Activated CD4-positive, alpha-beta T cell treated with anti-CD3 and anti-CD28 coated beads, Interleukin-2, amount 10 ng/mL, durations not matched to agents 7 days and 5 days (primary cell): ENCODE data around the gene GMCL1. TPM values are rescaled to one million over a fixed set of nuclear protein-coding genes. Genes with fewer than 3 reads are reported as not detected.
"Not testable (repeated sequence)": the region's sequence is repeated elsewhere in the genome, so short reads cannot be mapped to it uniquely, and the experiment has no call there.

Experiments
- CTCF ChIA-PET: fragments of 350-600 bp; sonication (Branson Sonifier 250); formaldehyde crosslinking; loops from one replicate; lab custom pipeline; 2021; ENCODE audit warnings: antibody characterized with exemption; lab: Charles Lee
- POLR2A ChIA-PET: fragments of 350-600 bp; sonication (Branson Sonifier 250); formaldehyde crosslinking; loops from one replicate; lab custom pipeline; 2021; ENCODE audit warnings: antibody characterized with exemption; lab: Charles Lee
- DNase-seq: peaks from one replicate; pipeline ENCODE4 v3.0.0-alpha.2; 2020
- H3K27ac Mint-ChIP-seq: one replicate; pipeline ENCODE4 v1.8.0; 2021; ENCODE audit warnings: mild to moderate bottlenecking, moderate library complexity, mixed read lengths
- H3K27me3 Mint-ChIP-seq: one replicate; pipeline ENCODE4 v1.8.0; 2021; ENCODE audit warnings: mixed read lengths
- H3K36me3 Mint-ChIP-seq: one replicate; pipeline ENCODE4 v1.8.0; 2021; ENCODE audit warnings: low read depth, mixed read lengths
- H3K4me1 Mint-ChIP-seq: one replicate; pipeline ENCODE4 v1.8.0; 2021; ENCODE audit warnings: mixed read lengths
- H3K4me3 Mint-ChIP-seq: one replicate; pipeline ENCODE4 v1.8.0; 2021; ENCODE audit warnings: mild to moderate bottlenecking, moderate library complexity, mixed read lengths
- H3K9me3 Mint-ChIP-seq: one replicate; pipeline ENCODE4 v1.8.0; 2021; ENCODE audit warnings: mixed read lengths
- total RNA-seq, 2 experiments: library from RNA; stranded (reverse); gene quantifications; one replicate each; pipeline ENCODE4 v1.2.3, GENCODE V29; 2021

Gene GMCL1
- total RNA-seq, 2 experiments from 2014 or later: 19.4 to 24.9 TPM

DNA sequence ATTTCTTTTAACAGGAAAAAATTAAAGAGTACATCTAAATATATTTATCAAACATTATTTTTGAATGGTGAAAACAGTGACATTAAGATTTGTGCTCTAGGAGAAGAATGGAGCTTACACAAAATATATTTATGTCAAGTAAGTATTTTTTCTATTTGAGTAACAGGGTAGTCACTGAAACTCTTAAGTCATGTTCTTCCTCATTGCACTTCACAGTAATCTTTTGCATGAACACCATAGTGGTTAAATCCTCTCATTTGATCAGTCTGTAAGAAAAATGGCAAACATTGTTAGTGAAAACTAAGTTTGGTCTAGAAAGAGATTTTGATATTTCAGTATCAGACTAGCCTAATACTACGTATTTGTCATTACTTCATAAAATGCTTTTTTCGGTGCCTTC is 8.1 kb downstream of the GMCL1 start:
- no peak overlapping the region for H3K4me3 Mint-ChIP-seq
- H3K27me3 Mint-ChIP-seq: no peaks in the 10 kb centered on the region
- ChIA-PET CTCF (no interaction called here), POLR2A (interaction anchor here (0.7 kb wide), 1 partner anchor 154 kb away, joined by 3 read pairs; no protein-coding TSS in a partner anchor)
- no peak for DNase-seq
- H3K36me3 Mint-ChIP-seq: peaks cover 48% of the 10 kb centered on the region
- no peak overlapping the region for H3K27ac Mint-ChIP-seq
- no peaks in the 10 kb centered on the region for H3K9me3 Mint-ChIP-seq
- H3K4me1 Mint-ChIP-seq: peaks cover 40% of the 10 kb centered on the region

- POLR2A ChIA-PET: no interaction called here
- H3K27me3 Mint-ChIP-seq: no peaks in the 10 kb centered on the region
- CTCF ChIA-PET: no interaction called here
- peaks cover 44% of the 10 kb centered on the region for H3K36me3 Mint-ChIP-seq
- no peak overlapping the region for H3K4me3 Mint-ChIP-seq
- no peaks in the 10 kb centered on the region for H3K9me3 Mint-ChIP-seq
- no peaks in the 10 kb centered on the region for H3K4me1 Mint-ChIP-seq
- no peak for DNase-seq
- no peak overlapping the region for H3K27ac Mint-ChIP-seq
Observed at GRCh38 chr2:69843993-69844392, 14.5 kb downstream of the GMCL1 start.

GRCh38 chr2:69844560-69844959 is 15.1 kb downstream of the GMCL1 start:
- ChIA-PET CTCF (no interaction called here), POLR2A (no interaction called here)
- H3K27ac Mint-ChIP-seq: no peak overlapping the region
- H3K4me1 Mint-ChIP-seq: no peaks in the 10 kb centered on the region
- H3K36me3 Mint-ChIP-seq: peaks cover 39% of the 10 kb centered on the region
- no peaks in the 10 kb centered on the region for H3K9me3 Mint-ChIP-seq
- H3K4me3 Mint-ChIP-seq: no peak overlapping the region
- DNase-seq: no peak
- no peaks in the 10 kb centered on the region for H3K27me3 Mint-ChIP-seq

- POLR2A ChIA-PET: no interaction called here
- CTCF ChIA-PET: interaction anchor here (0.6 kb wide), 1 partner anchor 12 kb away, joined by 3 read pairs; no protein-coding TSS in a partner anchor
- H3K4me1 Mint-ChIP-seq: no peaks in the 10 kb centered on the region
- no peak overlapping the region for H3K4me3 Mint-ChIP-seq
- DNase-seq: no peak
- peaks cover 39% of the 10 kb centered on the region for H3K36me3 Mint-ChIP-seq
- no peak overlapping the region for H3K27ac Mint-ChIP-seq
- H3K27me3 Mint-ChIP-seq: no peaks in the 10 kb centered on the region
- no peaks in the 10 kb centered on the region for H3K9me3 Mint-ChIP-seq
Observed at GRCh38 chr2:69846182-69847067, 17.0 kb downstream of the GMCL1 start.

- no peaks in the 10 kb centered on the region for H3K27me3 Mint-ChIP-seq
- POLR2A ChIA-PET: no interaction called here
- H3K36me3 Mint-ChIP-seq: peaks cover 36% of the 10 kb centered on the region
- no peaks in the 10 kb centered on the region for H3K9me3 Mint-ChIP-seq
- DNase-seq: no peak
- H3K4me1 Mint-ChIP-seq: no peaks in the 10 kb centered on the region
- no peak overlapping the region for H3K4me3 Mint-ChIP-seq
- CTCF ChIA-PET: interaction anchor here (0.6 kb wide), 1 partner anchor 12 kb away, joined by 3 read pairs; no protein-coding TSS in a partner anchor
- H3K27ac Mint-ChIP-seq: no peak overlapping the region
Observed at GRCh38 chr2:69847068-69847828, 17.8 kb downstream of the GMCL1 start.

DNA sequence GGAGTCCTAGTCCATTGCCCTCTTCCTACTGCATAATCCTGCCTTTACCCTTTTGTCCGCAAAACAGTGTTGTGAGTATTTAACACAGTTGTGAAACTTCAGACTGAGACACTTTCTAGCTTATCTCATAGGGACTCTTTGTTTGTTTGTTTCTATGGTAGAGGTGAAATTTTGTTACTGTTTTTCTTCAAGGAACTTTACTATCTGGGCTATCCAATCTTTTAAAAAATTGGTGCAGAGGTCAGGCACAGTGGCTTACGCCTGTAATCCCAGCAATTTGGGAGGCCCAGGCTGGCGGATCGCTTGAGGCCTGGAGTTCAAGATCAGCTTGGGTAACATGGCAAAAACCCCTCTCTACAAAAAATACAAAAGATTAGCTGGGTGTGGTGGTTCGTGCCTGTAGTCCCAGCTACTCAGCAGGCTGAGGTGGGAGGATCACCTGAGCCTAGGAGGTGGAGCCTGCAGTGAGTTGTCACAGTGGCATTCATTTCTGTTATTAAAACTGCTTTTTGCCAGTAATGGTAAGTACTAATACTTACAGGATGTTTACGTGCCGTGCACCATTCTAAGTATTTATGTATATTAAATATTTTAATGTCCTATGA is 18.8 kb downstream of the GMCL1 start:
- DNase-seq: no peak
- Mint-ChIP-seq H3K27ac (no peak overlapping the region), H3K9me3 (no peaks in the 10 kb centered on the region), H3K4me3 (no peak overlapping the region), H3K36me3 (peaks cover 36% of the 10 kb centered on the region), H3K4me1 (no peaks in the 10 kb centered on the region), H3K27me3 (no peaks in the 10 kb centered on the region)
- POLR2A ChIA-PET: no interaction called here
- CTCF ChIA-PET: no interaction called here

GRCh38 chr2:69858261-69858660 is 28.8 kb downstream of the GMCL1 start:
- CTCF ChIA-PET: interaction anchor here (0.5 kb wide), 1 partner anchor 181 kb away, joined by 3 read pairs; no protein-coding TSS in a partner anchor
- no peak overlapping the region for H3K4me3 Mint-ChIP-seq
- POLR2A ChIA-PET: no interaction called here
- no peaks in the 10 kb centered on the region for H3K27me3 Mint-ChIP-seq
- peaks cover 19% of the 10 kb centered on the region for H3K36me3 Mint-ChIP-seq
- no peaks in the 10 kb centered on the region for H3K4me1 Mint-ChIP-seq
- no peak overlapping the region for H3K27ac Mint-ChIP-seq
- DNase-seq: no peak
- H3K9me3 Mint-ChIP-seq: no peaks in the 10 kb centered on the region

DNA sequence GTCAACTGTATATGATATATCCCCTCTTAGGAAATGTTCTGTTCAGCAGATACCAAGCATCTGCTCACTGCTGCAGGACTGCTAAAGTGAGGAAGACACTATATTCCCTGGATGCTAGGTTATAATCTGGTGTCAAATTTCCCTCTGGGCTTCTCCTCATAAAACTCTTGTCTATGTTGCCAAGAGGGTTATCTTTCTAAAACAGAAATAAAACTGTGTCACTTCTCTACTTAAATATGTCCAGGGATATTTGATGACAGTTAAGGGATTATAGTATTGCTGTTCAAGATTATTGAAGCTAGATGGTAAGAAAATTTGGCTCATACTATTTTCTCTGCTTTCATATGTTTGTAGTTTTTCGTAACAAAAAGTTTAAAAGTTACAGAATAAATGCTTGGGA is 33.8 kb downstream of the GMCL1 start:
- DNase-seq: no peak
- Mint-ChIP-seq H3K27ac (no peak overlapping the region), H3K36me3 (peaks cover 27% of the 10 kb centered on the region), H3K27me3 (no peaks in the 10 kb centered on the region), H3K9me3 (no peaks in the 10 kb centered on the region), H3K4me3 (no peak overlapping the region), H3K4me1 (no peaks in the 10 kb centered on the region)
- ChIA-PET CTCF (interaction anchor here (0.6 to 1.2 kb wide), 3 partner anchors 36 to 545 kb away, joined by 3 to 6 read pairs (median 4); no protein-coding TSS in a partner anchor), POLR2A (no interaction called here)

- H3K4me3 Mint-ChIP-seq: no peak overlapping the region
- ChIA-PET CTCF (interaction anchor here (0.7 to 1.8 kb wide), 3 partner anchors 9 to 181 kb away, joined by 3 to 6 read pairs (median 3); no protein-coding TSS in a partner anchor), POLR2A (no interaction called here)
- peaks cover 1% of the 10 kb centered on the region for H3K27me3 Mint-ChIP-seq
- DNase-seq: no peak
- no peaks in the 10 kb centered on the region for H3K36me3 Mint-ChIP-seq
- H3K27ac Mint-ChIP-seq: no peak overlapping the region
- peaks cover 7% of the 10 kb centered on the region for H3K4me1 Mint-ChIP-seq
- H3K9me3 Mint-ChIP-seq: peaks cover 5% of the 10 kb centered on the region
Observed at GRCh38 chr2:69888451-69888850, 59.0 kb downstream of the GMCL1 start.

DNA sequence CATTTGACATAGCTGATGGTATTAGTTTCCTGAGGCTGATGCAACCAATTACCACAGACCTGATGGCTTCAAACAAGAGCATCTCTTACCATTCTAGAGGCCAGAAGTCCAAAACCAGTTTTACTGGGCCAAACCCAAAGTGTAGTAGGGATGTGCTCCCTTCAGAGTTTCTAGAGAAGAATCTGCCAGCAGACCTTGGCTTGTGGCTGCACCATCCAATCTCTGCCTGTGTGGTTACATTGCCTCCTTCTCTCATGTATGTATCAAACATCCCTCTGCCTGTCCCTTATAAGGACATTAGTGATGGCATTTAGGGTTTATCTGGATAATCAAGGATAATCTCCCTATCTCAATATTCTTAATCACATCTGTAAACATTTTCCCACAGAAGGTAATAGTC is 59.8 kb downstream of the GMCL1 start:
- Mint-ChIP-seq H3K27me3 (peaks cover 1% of the 10 kb centered on the region), H3K9me3 (peaks cover 5% of the 10 kb centered on the region), H3K4me1 (peaks cover 15% of the 10 kb centered on the region), H3K36me3 (peaks cover 5% of the 10 kb centered on the region), H3K4me3 (no peak overlapping the region), H3K27ac (no peak overlapping the region)
- no peak for DNase-seq
- ChIA-PET POLR2A (no interaction called here), CTCF (interaction anchor here (0.8 to 1.8 kb wide), 3 partner anchors 10 to 293 kb away, joined by 3 to 6 read pairs (median 3); no protein-coding TSS in a partner anchor)

DNA sequence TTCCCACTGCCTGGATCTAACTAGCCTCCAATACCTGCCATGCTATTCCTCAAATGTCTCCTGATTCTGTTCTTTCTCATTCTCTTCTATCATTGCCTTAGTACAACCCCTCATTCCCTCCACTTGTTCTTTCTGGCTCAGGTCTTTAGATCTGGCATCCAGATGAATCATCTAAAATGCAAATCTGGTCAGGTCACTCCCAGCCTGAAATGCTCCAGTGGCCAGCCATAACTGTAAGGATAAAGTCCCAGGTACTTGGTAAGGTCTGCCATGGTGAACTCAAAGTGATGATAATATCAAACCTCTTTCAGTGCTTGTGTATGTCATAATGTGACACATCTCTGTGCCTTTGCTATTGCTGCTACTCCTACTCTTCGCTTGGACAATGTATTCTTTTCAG is 61.4 kb downstream of the GMCL1 start:
- Mint-ChIP-seq H3K4me3 (no peak overlapping the region), H3K27ac (no peak overlapping the region), H3K4me1 (peaks cover 30% of the 10 kb centered on the region), H3K36me3 (peaks cover 12% of the 10 kb centered on the region), H3K27me3 (peaks cover 1% of the 10 kb centered on the region), H3K9me3 (peaks cover 5% of the 10 kb centered on the region)
- CTCF ChIA-PET: interaction anchor here (0.6 to 1.6 kb wide), 4 partner anchors 167 to 602 kb away, joined by 3 to 5 read pairs (median 4); no protein-coding TSS in a partner anchor
- DNase-seq: no peak
- POLR2A ChIA-PET: no interaction called here

GRCh38 chr2:69892838-69893424 is 63.5 kb downstream of the GMCL1 start:
- H3K9me3 Mint-ChIP-seq, DNase-seq, H3K27me3 Mint-ChIP-seq: not testable (repeated sequence)
- ChIA-PET CTCF (interaction anchor here (0.6 to 1.0 kb wide), 4 partner anchors 22 to 1431 kb away, joined by 3 to 5 read pairs (median 4); partner anchors contain the start of gene MXD1), POLR2A (interaction anchor here (0.6 kb wide), 1 partner anchor 92 kb away, joined by 15 read pairs; no protein-coding TSS in a partner anchor)
- peaks cover 42% of the 10 kb centered on the region for H3K4me1 Mint-ChIP-seq
- peak overlapping the region; percentile 100 for H3K4me3 Mint-ChIP-seq
- H3K36me3 Mint-ChIP-seq: peaks cover 29% of the 10 kb centered on the region
- H3K27ac Mint-ChIP-seq: peak overlapping the region; percentile 99
